GM19395 (cell line): Measurements from ENCODE around the gene KNSTRN.
A peak's percentile ranks its signal among the peaks of the same experiment; 100 is the strongest.

Source experiments
- ATAC-seq: cut with Tn5 transposase; IDR thresholded peaks from one replicate; pipeline ENCODE4 v1.9.1; 2021; ENCODE audit warnings: mild to moderate bottlenecking, moderate library complexity; ENCODE audit not compliant: unreplicated experiment

KNSTRN gene, protein sequence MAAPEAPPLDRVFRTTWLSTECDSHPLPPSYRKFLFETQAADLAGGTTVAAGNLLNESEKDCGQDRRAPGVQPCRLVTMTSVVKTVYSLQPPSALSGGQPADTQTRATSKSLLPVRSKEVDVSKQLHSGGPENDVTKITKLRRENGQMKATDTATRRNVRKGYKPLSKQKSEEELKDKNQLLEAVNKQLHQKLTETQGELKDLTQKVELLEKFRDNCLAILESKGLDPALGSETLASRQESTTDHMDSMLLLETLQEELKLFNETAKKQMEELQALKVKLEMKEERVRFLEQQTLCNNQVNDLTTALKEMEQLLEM

DNA sequence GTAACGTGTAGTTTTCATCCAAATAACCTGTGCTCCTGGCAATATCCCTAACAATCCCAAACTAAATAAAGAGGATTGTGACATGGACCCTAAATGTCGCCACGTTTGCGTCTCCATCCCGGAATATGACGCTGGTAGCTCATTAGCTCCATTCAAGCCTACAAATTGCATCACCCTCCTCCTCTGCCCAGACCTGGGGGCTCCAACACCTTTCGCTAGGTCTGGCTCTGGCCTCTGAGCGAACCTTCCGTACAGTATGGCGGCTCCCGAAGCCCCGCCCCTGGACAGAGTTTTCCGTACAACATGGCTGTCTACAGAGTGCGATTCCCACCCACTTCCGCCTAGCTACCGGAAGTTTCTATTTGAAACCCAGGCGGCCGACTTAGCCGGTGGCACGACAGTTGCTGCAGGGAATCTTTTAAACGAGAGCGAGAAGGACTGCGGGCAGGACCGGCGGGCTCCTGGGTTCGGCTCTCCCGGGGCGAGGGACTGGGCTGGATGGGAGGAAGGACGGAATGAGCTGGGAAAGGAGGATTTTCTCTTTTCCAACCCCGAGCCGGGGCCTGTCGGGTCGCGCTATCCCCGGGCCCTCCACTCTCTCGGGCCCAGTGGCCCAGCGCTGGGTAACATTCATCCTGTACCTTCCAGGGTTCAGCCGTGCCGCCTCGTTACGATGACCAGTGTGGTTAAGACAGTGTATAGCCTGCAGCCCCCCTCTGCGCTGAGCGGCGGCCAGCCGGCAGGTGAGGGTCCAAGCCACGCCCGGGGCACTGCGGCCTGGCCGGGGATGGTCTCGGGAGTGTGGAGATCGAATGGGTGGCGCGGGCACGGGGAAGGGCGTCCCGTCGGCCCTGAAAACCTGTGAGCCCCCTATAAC, at the start of gene KNSTRN:
Gene KNSTRN (plus strand): TSS at position 142 of the 877 bp plus-strand sequence. CDS start 115 bp downstream, at position 257.
- ATAC-seq = peak; percentile 99

DNA sequence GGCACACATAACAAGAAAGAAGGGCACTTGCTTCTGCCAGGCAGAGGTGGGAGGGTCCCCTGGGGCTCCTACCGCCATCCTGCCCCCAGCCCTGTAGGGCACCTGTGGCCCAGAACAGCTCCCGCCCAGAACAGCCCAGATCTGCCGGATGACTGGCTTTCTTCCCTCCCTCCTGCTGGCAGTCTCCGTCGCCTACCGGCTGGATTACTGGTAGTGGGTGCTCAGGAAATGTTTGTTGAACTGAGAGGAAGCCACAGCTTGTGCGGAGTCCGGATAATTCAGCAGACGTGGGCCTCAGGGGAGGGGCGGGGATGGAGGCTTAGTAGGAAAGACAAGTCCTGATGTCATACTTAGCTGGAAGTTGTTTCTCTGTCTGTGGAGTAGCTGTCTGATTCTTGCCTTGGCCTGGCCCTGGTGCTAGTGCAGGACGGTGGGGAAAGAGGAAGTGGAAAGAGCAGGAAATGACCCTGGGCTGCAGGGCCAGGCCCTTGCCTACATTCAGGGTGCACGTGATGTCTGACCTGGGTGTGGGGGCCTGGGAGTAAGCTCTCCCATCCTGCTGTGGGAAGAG, 48.5 kb upstream of the KNSTRN start:
- no peak for ATAC-seq

GRCh38 chr15:40334541-40334940, 48.0 kb upstream of the KNSTRN start:
- ATAC-seq = no peak

GRCh38 chr15:40334941-40335795, 47.4 kb upstream of the KNSTRN start:
- ATAC-seq = no peak

GRCh38 chr15:40335938-40336743, 46.4 kb upstream of the KNSTRN start:
- ATAC-seq = no peak

DNA sequence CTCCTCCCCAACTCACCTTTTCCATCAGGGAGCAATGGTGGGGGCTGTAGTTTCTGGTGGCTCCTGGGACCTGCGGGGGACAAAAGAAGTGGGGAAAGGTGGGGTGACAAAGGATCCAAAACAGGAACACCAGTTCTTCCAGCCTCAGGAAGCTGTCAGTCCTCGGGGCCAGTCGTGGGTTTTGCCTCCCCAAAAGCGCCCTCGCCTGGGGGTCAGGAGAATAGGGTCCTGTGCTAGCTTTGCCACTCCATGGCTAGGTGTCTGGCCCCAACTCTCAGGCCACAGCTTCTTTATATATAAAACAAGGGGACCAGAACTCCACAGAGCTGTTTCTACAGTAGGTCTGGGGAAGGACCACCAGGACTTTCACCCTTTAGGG, 45.8 kb upstream of the KNSTRN start:
- ATAC-seq = no peak

GRCh38 chr15:40337597-40337996, 44.9 kb upstream of the KNSTRN start:
- ATAC-seq = no peak

- no peak for ATAC-seq
Measured at GRCh38 chr15:40338041-40338657, 44.4 kb upstream of the KNSTRN start.

DNA sequence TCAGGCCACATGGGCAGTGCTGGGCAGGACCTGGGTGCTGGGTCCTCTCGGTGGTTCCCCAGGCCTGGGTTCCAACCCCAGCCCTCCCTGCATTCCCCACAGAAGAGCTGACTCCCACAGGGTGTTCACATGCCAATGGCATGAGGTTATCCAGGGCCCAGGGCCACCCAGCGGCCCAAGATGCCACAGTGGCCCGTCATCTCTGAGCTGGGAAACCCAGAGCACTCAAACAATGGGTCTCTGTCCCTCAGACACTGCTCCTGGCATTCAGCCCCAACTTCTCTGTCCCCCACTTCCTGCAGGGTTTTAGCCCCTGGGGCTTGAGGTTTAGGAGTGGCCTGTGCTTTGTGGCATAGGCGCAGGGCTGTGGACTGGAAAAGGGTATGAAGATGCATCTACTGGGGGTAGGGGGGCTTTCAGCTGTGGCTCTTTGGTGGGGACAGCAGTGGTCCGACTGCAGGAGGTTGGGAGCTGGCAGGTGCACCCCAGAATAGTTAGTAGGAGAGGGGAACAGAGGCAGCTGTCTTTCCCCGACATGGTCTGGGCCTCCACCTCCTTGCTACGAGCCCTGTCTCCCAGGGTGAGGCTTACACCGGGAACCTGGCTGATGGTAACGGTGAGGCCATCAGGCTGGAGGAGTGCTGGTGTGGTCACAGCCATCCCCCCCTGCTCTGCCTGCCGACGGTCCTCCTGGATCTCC, 43.5 kb upstream of the KNSTRN start:
- ATAC-seq = no peak

- ATAC-seq = no peak
Measured at GRCh38 chr15:40339621-40339945, 42.9 kb upstream of the KNSTRN start.

DNA sequence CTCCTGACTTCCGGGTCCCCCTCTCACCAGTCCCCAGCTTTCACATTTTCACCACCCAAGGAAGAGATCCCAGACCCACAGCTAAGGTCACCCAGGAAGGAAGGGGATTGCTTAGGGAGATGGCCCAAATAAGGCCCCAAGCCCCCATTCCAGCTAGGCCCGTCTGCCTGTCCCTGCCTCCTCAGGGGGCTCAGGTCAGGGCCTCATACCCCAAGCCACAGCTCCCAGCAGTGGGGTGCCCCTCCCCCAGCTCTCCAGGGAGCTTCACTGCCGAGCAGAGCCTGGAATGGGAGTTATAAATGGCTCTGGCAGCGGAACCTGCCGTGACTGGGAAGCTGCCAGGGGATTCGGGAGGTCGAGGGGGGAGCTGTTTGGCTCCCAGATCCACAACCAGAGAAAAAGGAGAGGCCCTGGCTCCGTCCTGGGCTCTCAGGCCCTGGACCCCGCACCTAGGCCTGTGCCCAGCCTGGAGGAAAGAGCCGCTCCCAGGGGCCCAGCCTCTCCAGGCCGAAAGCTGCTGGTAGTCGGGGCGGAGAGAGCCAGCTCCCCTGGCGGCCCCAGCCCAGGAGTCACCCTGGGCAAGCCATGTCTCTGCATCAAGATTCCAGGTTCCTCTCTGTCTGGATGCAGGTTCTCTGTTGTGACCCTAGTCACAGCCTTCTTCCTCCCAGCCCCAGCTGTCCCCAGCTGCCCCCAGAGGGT, 42.3 kb upstream of the KNSTRN start:
- no peak for ATAC-seq

GRCh38 chr15:40340740-40341400, 41.7 kb upstream of the KNSTRN start, which contains the start of gene CCDC9B:
TSS of gene CCDC9B (minus strand) at chr15:40340939. CDS start at chr15:40340819, 120 bp downstream.
- ATAC-seq = no peak

- no peak for ATAC-seq
Measured at GRCh38 chr15:40342416-40343320, 39.9 kb upstream of the KNSTRN start.

DNA sequence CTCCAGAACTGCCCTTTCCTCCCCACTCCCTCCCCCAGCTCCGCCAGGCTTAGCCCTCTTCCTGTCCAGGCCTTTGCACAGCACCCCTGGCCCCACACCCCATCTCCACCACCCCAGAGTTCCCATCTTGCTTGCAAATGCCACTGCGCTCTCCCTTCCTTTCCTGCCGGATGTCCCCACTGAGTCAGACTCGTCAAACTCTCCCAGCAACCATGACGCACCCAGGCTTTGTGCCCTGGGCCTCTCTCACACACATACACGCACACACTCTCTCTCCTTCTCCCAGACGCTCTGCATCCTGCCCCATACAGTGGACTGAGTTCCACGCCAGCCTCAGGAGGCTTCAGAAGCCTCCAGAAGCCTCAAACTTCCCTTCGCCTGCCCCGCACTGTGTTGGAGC, 39.0 kb upstream of the KNSTRN start:
- ATAC-seq = no peak

DNA sequence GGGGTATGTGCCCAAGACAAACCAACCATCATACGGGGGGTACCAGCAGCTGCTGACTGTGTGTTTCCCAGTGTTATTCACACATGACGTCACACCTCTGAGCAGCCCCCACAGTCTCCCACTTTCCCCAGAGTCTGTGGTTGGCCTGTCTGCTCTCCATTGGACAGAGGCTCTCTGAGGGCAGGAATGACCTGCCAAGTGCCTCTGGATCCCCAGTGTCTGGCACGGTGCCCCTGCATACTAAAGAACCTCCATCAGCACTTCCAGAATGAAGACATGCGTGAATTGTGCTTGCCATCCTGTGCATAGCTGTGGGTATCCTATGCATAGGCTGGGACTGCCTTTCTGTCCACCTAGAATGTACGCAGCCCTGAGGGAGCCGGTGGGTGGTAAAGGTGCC, 38.3 kb upstream of the KNSTRN start:
- no peak for ATAC-seq

DNA sequence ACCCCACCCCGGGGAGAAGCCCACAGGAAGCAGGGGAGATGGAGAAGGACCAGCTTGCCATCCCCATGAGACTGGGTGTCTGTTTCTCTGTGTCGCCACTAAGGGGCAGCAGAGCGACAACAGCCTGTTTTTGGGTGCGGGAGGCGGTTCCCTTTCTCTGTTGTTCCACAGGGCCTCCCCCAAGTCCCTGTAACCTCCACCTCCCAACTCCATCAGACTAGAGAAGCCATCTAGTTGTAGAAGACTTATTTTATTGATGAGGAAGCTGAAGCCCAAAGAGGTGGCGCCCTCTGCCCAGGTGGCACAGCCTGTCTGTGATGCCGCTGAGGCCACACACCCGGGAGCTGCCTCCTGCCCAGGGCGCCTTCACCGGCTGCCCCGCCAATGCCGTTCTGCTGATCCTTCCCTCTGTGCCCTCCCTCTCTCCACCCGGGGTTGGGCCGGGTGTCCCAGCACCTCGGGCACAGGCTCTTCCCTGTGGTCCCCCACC, 37.8 kb upstream of the KNSTRN start:
- no peak for ATAC-seq
